ENCODE data around the gene LDLRAD3.
"Not testable (repeated sequence)": the region's sequence is repeated elsewhere in the genome, so short reads cannot be mapped to it uniquely, and the experiment has no call there.

The LDLRAD3 gene

GRCh38 chr11:35943713-35944502 lies at the start of gene LDLRAD3:
LDLRAD3 (plus strand) TSS chr11:35944062; CDS start chr11:35944099, 37 bp downstream.
- peak; percentile 89 for DNase-seq

GRCh38 chr11:35897019-35897418 lies 46.8 kb upstream of the LDLRAD3 start:
- DNase-seq, result no peak

- DNase-seq, result no peak
Observed at GRCh38 chr11:35902961-35903360, 40.9 kb upstream of the LDLRAD3 start.

GRCh38 chr11:35905646-35906276 lies 38.1 kb upstream of the LDLRAD3 start:
- DNase-seq, result no peak

- no peak for DNase-seq
Observed at GRCh38 chr11:35906277-35906661, 37.6 kb upstream of the LDLRAD3 start.

GRCh38 chr11:35906681-35907080 lies 37.2 kb upstream of the LDLRAD3 start:
- no peak for DNase-seq

GRCh38 chr11:35907648-35908431 lies 36.0 kb upstream of the LDLRAD3 start:
- DNase-seq, result no peak

- not testable (repeated sequence) for DNase-seq
Observed at GRCh38 chr11:35908432-35908771, 35.5 kb upstream of the LDLRAD3 start.

- DNase-seq, result no peak
Observed at GRCh38 chr11:35909511-35910265, 34.2 kb upstream of the LDLRAD3 start.

GRCh38 chr11:35911013-35911412 lies 32.8 kb upstream of the LDLRAD3 start:
- no peak for DNase-seq

GRCh38 chr11:35911616-35912165 lies 32.2 kb upstream of the LDLRAD3 start:
- no peak for DNase-seq

- DNase-seq, result not testable (repeated sequence)
Observed at GRCh38 chr11:35912436-35912835, 31.4 kb upstream of the LDLRAD3 start.

- no peak for DNase-seq
Observed at GRCh38 chr11:35912883-35913624, 30.8 kb upstream of the LDLRAD3 start.

GRCh38 chr11:35914816-35915215 lies 29.0 kb upstream of the LDLRAD3 start:
- no peak for DNase-seq

- no peak for DNase-seq
Observed at GRCh38 chr11:35916270-35916669, 27.6 kb upstream of the LDLRAD3 start.

- no peak for DNase-seq
Observed at GRCh38 chr11:35917676-35918075, 26.2 kb upstream of the LDLRAD3 start.

- peak; percentile 61 for DNase-seq
Observed at GRCh38 chr11:35918716-35919115, 25.1 kb upstream of the LDLRAD3 start.

- DNase-seq, result peak; percentile 89
Observed at GRCh38 chr11:35919244-35919643, 24.6 kb upstream of the LDLRAD3 start.

GRCh38 chr11:35923452-35923851 lies 20.4 kb upstream of the LDLRAD3 start:
- no peak for DNase-seq

GRCh38 chr11:35924811-35925210 lies 19.1 kb upstream of the LDLRAD3 start:
- DNase-seq, result no peak

GRCh38 chr11:35927104-35927503 lies 16.8 kb upstream of the LDLRAD3 start:
- DNase-seq, result no peak

- DNase-seq, result peak; percentile 21
Observed at GRCh38 chr11:35927682-35928081, 16.2 kb upstream of the LDLRAD3 start.
